HG03575 (cell line): ENCODE measurements around the gene MAP3K21.

ENCODE experiments used
- ATAC-seq: cut with Tn5 transposase; IDR thresholded peaks from one replicate; pipeline ENCODE4 v1.9.1; 2021; ENCODE audit not compliant: unreplicated experiment, insufficient number of reproducible peaks, low FRiP score; ENCODE audit errors: extremely low read depth

MAP3K21 gene

GRCh38 chr1:233320023-233320422 is 7.5 kb upstream of the MAP3K21 start:
- no peak for ATAC-seq

- ATAC-seq = no peak
These were observed 3.8 kb upstream of the MAP3K21 start for GRCh38 chr1:233323718-233324117.

- ATAC-seq = no peak
These were observed 1.2 kb upstream of the MAP3K21 start for GRCh38 chr1:233326319-233326718.

- no peak for ATAC-seq
These were observed 493 bp upstream of the MAP3K21 start for GRCh38 chr1:233326811-233327650.

GRCh38 chr1:233328142-233328921 is 808 bp downstream of the MAP3K21 start:
- no peak for ATAC-seq

GRCh38 chr1:233331676-233332519 is 4.4 kb downstream of the MAP3K21 start:
- ATAC-seq = no peak

- no peak for ATAC-seq
These were observed 5.6 kb downstream of the MAP3K21 start for GRCh38 chr1:233333086-233333485.

GRCh38 chr1:233334092-233334491 is 6.6 kb downstream of the MAP3K21 start:
- no peak for ATAC-seq

GRCh38 chr1:233336554-233337456 is 9.3 kb downstream of the MAP3K21 start:
- no peak for ATAC-seq

GRCh38 chr1:233337505-233337904 is 10.0 kb downstream of the MAP3K21 start:
- no peak for ATAC-seq

GRCh38 chr1:233338102-233338501 is 10.6 kb downstream of the MAP3K21 start:
- no peak for ATAC-seq

- ATAC-seq = no peak
These were observed 12.6 kb downstream of the MAP3K21 start for GRCh38 chr1:233340031-233340555.

- ATAC-seq = no peak
These were observed 13.5 kb downstream of the MAP3K21 start for GRCh38 chr1:233340966-233341516.

- no peak for ATAC-seq
These were observed 14.6 kb downstream of the MAP3K21 start for GRCh38 chr1:233342086-233342485.

- no peak for ATAC-seq
These were observed 15.7 kb downstream of the MAP3K21 start for GRCh38 chr1:233343262-233343661.

- no peak for ATAC-seq
These were observed 19.8 kb downstream of the MAP3K21 start for GRCh38 chr1:233347338-233347737.

GRCh38 chr1:233349137-233349536 is 21.6 kb downstream of the MAP3K21 start:
- no peak for ATAC-seq

GRCh38 chr1:233354983-233355382 is 27.5 kb downstream of the MAP3K21 start:
- no peak for ATAC-seq
